ENCODE results near the gene CNTNAP5. TPM values are rescaled to one million over a fixed set of nuclear protein-coding genes. Genes with fewer than 3 reads are reported as not detected.

CNTNAP5 gene
- total and polyA plus RNA-seq, 7 experiments from 2014 or later: not detected

DNA sequence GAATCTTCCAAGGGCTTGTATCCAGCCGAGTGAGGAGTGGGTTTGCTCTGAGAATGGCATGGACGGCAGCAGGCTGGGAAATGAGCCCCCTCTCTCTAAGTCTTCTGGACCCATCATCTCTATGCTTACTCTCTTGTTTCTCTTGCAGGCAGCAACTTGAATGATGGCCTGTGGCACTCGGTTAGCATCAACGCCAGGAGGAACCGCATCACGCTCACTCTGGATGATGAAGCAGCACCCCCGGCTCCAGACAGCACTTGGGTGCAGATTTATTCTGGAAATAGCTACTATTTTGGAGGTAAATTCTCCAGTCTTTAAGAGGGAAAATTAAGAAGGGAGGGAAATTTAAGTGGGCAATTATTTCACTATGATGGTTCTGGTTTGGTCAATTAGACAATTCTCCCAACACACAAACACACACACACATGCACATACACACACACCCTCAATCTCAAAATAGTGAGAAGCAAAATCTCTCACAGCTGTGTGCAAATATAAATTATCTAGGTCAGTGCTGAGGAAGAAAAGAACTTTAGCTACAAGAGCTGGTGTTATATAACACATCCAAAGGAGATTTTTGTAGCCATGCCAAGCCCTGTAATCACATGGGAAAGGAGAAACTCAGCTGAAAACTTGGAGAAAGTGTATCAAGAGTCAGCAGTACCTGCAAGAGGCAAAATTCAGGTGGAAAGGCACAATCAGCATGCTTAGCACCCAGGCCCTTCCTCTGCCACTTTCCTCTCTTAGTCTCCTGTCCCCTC lies 499.2 kb downstream of the CNTNAP5 start:
- CTCF ChIA-PET: no interaction called here
- Mint-ChIP-seq H3K27ac (no peak overlapping the region), H3K36me3 (no peaks in the 10 kb centered on the region), H3K4me1 (no peaks in the 10 kb centered on the region), H3K9me3 (peaks cover 0 to 16% (median 2%) of the 10 kb centered on the region in 11 donors), H3K27me3 (no peaks in the 10 kb centered on the region), H3K4me3 (no peak overlapping the region)
- no peaks in the 10 kb centered on the region for H3K27me3 ChIP-seq (ENCODE audit: control insufficient read depth in 2 of 2, insufficient read depth in 2 of 2, low read length in 2 of 2)
- H3K4me3 ChIP-seq (ENCODE audit: low read length): no peak overlapping the region
- H3K4me1 ChIP-seq (ENCODE audit: control insufficient read depth in 2 of 2, insufficient read depth in 2 of 2, low read length in 2 of 2): no peaks in the 10 kb centered on the region
- ATAC-seq: no peak
- H3K36me3 ChIP-seq (ENCODE audit: control insufficient read depth in 2 of 3, insufficient read depth in 3 of 3, low read length in 3 of 3): no peaks in the 10 kb centered on the region
- POLR2A ChIA-PET: no interaction called here
- H3K9me3 ChIP-seq (ENCODE audit: control insufficient read depth in 2 of 3, low read length in 3 of 3): no peaks in the 10 kb centered on the region
- DNase-seq: no peak
- H3K27ac ChIP-seq (ENCODE audit: low read depth, low read length): no peak overlapping the region
- intact Hi-C loops (cut with micrococcal nuclease): no loop called here

DNA sequence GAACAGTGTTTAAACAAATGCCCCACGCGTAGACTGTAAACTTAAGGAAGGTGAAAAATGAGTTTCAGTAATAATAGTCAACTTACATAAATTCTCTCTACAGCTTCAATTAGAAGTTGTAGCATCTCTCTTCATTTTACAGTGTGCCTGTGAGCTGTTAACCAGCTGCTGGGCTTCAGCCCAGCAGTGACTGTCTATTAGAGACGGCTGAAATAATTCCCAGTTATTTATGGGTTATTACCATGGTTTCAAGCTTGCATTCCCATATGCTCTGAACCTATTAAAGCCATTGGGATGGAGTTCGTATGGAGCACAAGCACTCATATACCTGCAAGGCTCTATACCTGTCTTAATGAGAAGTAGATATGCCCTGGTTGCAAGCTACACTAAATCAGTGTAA lies 501.1 kb downstream of the CNTNAP5 start:
- Histone ChIP-seq H3K27me3 (ENCODE audit: control insufficient read depth in 2 of 2, insufficient read depth in 2 of 2, low read length in 2 of 2) (no peaks in the 10 kb centered on the region), H3K27ac (ENCODE audit: low read depth, low read length) (no peak overlapping the region), H3K36me3 (ENCODE audit: control insufficient read depth in 2 of 3, insufficient read depth in 3 of 3, low read length in 3 of 3) (no peaks in the 10 kb centered on the region), H3K4me1 (ENCODE audit: control insufficient read depth in 2 of 2, insufficient read depth in 2 of 2, low read length in 2 of 2) (no peaks in the 10 kb centered on the region), H3K4me3 (ENCODE audit: low read length) (no peak overlapping the region), H3K9me3 (ENCODE audit: control insufficient read depth in 2 of 3, low read length in 3 of 3) (no peaks in the 10 kb centered on the region)
- CTCF ChIA-PET: no interaction called here
- H3K4me1 Mint-ChIP-seq: no peaks in the 10 kb centered on the region
- no peak overlapping the region for H3K4me3 Mint-ChIP-seq
- ATAC-seq (no peak), DNase-seq (no peak)
- H3K27ac Mint-ChIP-seq: no peak overlapping the region
- POLR2A ChIA-PET: no interaction called here
- intact Hi-C loops (cut with micrococcal nuclease): no loop called here
- no peaks in the 10 kb centered on the region for H3K36me3 Mint-ChIP-seq
- H3K9me3 Mint-ChIP-seq: peaks cover 0 to 16% (median 2%) of the 10 kb centered on the region in 11 donors
- no peaks in the 10 kb centered on the region for H3K27me3 Mint-ChIP-seq

DNA sequence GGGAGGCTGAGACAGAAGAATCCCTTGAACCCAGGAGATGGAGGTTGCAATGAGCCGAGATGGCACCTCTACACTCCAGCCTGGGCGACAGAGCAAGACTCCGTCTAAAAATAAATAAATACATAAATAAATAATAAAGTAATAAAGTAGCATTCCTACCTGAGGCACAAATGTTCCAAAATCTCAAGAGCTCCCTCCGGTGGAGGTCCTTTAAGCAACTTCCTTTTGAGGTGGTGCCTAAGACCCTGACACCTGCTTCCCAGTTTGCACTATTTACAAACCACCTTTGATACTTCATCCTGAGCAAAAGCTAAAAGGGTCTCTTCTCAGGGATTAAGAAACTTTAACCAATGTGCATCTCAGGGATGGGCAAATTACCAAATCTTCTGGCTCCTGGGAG lies 505.1 kb downstream of the CNTNAP5 start:
- Mint-ChIP-seq H3K27ac (no peak overlapping the region), H3K4me1 (no peaks in the 10 kb centered on the region), H3K4me3 (no peak overlapping the region), H3K9me3 (peaks cover 0 to 13% (median 1%) of the 10 kb centered on the region in 11 donors), H3K36me3 (peaks cover 0 to 7% (median 0%) of the 10 kb centered on the region in 5 donors), H3K27me3 (no peaks in the 10 kb centered on the region)
- DNase-seq (no peak), ATAC-seq (no peak)
- Histone ChIP-seq H3K36me3 (ENCODE audit: control insufficient read depth in 2 of 3, insufficient read depth in 3 of 3, low read length in 3 of 3) (no peaks in the 10 kb centered on the region), H3K27me3 (ENCODE audit: control insufficient read depth in 2 of 2, insufficient read depth in 2 of 2, low read length in 2 of 2) (no peaks in the 10 kb centered on the region), H3K4me1 (ENCODE audit: control insufficient read depth in 2 of 2, insufficient read depth in 2 of 2, low read length in 2 of 2) (no peaks in the 10 kb centered on the region), H3K4me3 (ENCODE audit: low read length) (no peak overlapping the region), H3K27ac (ENCODE audit: low read depth, low read length) (no peak overlapping the region), H3K9me3 (ENCODE audit: control insufficient read depth in 2 of 3, low read length in 3 of 3) (no peaks in the 10 kb centered on the region)
- intact Hi-C loops (cut with micrococcal nuclease): no loop called here
- CTCF ChIA-PET: no interaction called here
- POLR2A ChIA-PET: no interaction called here

GRCh38 chr2:124533226-124533954 lies 508.3 kb downstream of the CNTNAP5 start:
- no peaks in the 10 kb centered on the region for H3K27me3 ChIP-seq (ENCODE audit: control insufficient read depth in 2 of 2, insufficient read depth in 2 of 2, low read length in 2 of 2)
- H3K27ac ChIP-seq (ENCODE audit: low read depth, low read length): no peak overlapping the region
- H3K4me1 Mint-ChIP-seq: peaks cover 0 to 1% (median 0%) of the 10 kb centered on the region in 7 donors
- CTCF ChIA-PET: no interaction called here
- DNase-seq: no peak
- H3K4me3 Mint-ChIP-seq: no peak overlapping the region
- H3K27me3 Mint-ChIP-seq: no peaks in the 10 kb centered on the region
- no peak for ATAC-seq
- H3K36me3 ChIP-seq (ENCODE audit: control insufficient read depth in 2 of 3, insufficient read depth in 3 of 3, low read length in 3 of 3): no peaks in the 10 kb centered on the region
- H3K4me1 ChIP-seq (ENCODE audit: control insufficient read depth in 2 of 2, insufficient read depth in 2 of 2, low read length in 2 of 2): no peaks in the 10 kb centered on the region
- H3K9me3 ChIP-seq (ENCODE audit: control insufficient read depth in 2 of 3, low read length in 3 of 3): no peaks in the 10 kb centered on the region
- no peak overlapping the region for H3K27ac Mint-ChIP-seq
- H3K36me3 Mint-ChIP-seq: peaks cover 0 to 7% (median 0%) of the 10 kb centered on the region in 5 donors
- H3K9me3 Mint-ChIP-seq: peaks cover 0 to 17% (median 6%) of the 10 kb centered on the region in 11 donors
- no peak overlapping the region for H3K4me3 ChIP-seq (ENCODE audit: low read length)
- intact Hi-C loops (cut with micrococcal nuclease): no loop called here
- POLR2A ChIA-PET: no interaction called here

GRCh38 chr2:124534028-124534427 lies 508.9 kb downstream of the CNTNAP5 start:
- Mint-ChIP-seq H3K9me3 (peaks cover 0 to 14% (median 6%) of the 10 kb centered on the region in 11 donors), H3K4me1 (peaks cover 0 to 2% (median 0%) of the 10 kb centered on the region in 7 donors), H3K27me3 (no peaks in the 10 kb centered on the region), H3K36me3 (peaks cover 0 to 7% (median 0%) of the 10 kb centered on the region in 5 donors), H3K4me3 (no peak overlapping the region), H3K27ac (no peak overlapping the region)
- no peaks in the 10 kb centered on the region for H3K27me3 ChIP-seq (ENCODE audit: control insufficient read depth in 2 of 2, insufficient read depth in 2 of 2, low read length in 2 of 2)
- ATAC-seq (no peak), DNase-seq (no peak)
- intact Hi-C loops (cut with micrococcal nuclease): no loop called here
- no peaks in the 10 kb centered on the region for H3K4me1 ChIP-seq (ENCODE audit: control insufficient read depth in 2 of 2, insufficient read depth in 2 of 2, low read length in 2 of 2)
- H3K9me3 ChIP-seq (ENCODE audit: control insufficient read depth in 2 of 3, low read length in 3 of 3): no peaks in the 10 kb centered on the region
- H3K4me3 ChIP-seq (ENCODE audit: low read length): no peak overlapping the region
- no peak overlapping the region for H3K27ac ChIP-seq (ENCODE audit: low read depth, low read length)
- H3K36me3 ChIP-seq (ENCODE audit: control insufficient read depth in 2 of 3, insufficient read depth in 3 of 3, low read length in 3 of 3): no peaks in the 10 kb centered on the region
- POLR2A ChIA-PET: no interaction called here
- CTCF ChIA-PET: no interaction called here

DNA sequence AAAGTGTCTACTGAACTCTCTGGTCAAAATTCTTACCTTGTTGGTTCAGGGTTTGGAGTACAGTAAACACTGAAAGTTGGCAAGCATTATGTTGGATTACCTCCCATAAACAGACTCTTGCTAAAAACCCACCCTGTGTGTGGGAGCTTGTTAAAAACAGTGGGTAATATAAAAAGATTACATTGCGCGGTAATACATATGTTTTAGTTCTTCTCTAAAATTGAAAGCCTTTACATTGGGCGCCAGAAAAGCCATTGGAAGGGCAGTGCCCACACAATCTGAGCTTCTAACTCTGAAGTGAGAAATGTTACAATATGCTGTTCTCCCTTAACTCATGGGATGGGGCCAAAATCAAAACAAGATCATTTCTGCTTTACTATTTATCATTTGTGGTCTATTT lies 510.7 kb downstream of the CNTNAP5 start:
- no peaks in the 10 kb centered on the region for H3K36me3 ChIP-seq (ENCODE audit: control insufficient read depth in 2 of 3, insufficient read depth in 3 of 3, low read length in 3 of 3)
- no peaks in the 10 kb centered on the region for H3K4me1 ChIP-seq (ENCODE audit: control insufficient read depth in 2 of 2, insufficient read depth in 2 of 2, low read length in 2 of 2)
- no peak overlapping the region for H3K27ac ChIP-seq (ENCODE audit: low read depth, low read length)
- peaks cover 0 to 19% (median 6%) of the 10 kb centered on the region in 11 donors for H3K9me3 Mint-ChIP-seq
- peaks cover 0 to 2% (median 0%) of the 10 kb centered on the region in 7 donors for H3K4me1 Mint-ChIP-seq
- H3K27me3 ChIP-seq (ENCODE audit: control insufficient read depth in 2 of 2, insufficient read depth in 2 of 2, low read length in 2 of 2): no peaks in the 10 kb centered on the region
- no peaks in the 10 kb centered on the region for H3K27me3 Mint-ChIP-seq
- H3K9me3 ChIP-seq (ENCODE audit: control insufficient read depth in 2 of 3, low read length in 3 of 3): no peaks in the 10 kb centered on the region
- CTCF ChIA-PET: no interaction called here
- ATAC-seq (no peak), DNase-seq (no peak)
- POLR2A ChIA-PET: no interaction called here
- intact Hi-C loops (cut with micrococcal nuclease): no loop called here
- no peak overlapping the region for H3K4me3 ChIP-seq (ENCODE audit: low read length)
- H3K27ac Mint-ChIP-seq: no peak overlapping the region
- peaks cover 0 to 7% (median 0%) of the 10 kb centered on the region in 5 donors for H3K36me3 Mint-ChIP-seq
- no peak overlapping the region for H3K4me3 Mint-ChIP-seq

- Histone ChIP-seq H3K9me3 (ENCODE audit: control insufficient read depth in 2 of 3, low read length in 3 of 3) (no peaks in the 10 kb centered on the region), H3K36me3 (ENCODE audit: control insufficient read depth in 2 of 3, insufficient read depth in 3 of 3, low read length in 3 of 3) (no peaks in the 10 kb centered on the region), H3K27ac (ENCODE audit: low read depth, low read length) (no peak overlapping the region), H3K27me3 (ENCODE audit: control insufficient read depth in 2 of 2, insufficient read depth in 2 of 2, low read length in 2 of 2) (no peaks in the 10 kb centered on the region), H3K4me3 (ENCODE audit: low read length) (no peak overlapping the region), H3K4me1 (ENCODE audit: control insufficient read depth in 2 of 2, insufficient read depth in 2 of 2, low read length in 2 of 2) (no peaks in the 10 kb centered on the region)
- ATAC-seq (no peak), DNase-seq (no peak)
- Mint-ChIP-seq H3K4me1 (peaks cover 0 to 2% (median 0%) of the 10 kb centered on the region in 7 donors), H3K27ac (no peak overlapping the region), H3K4me3 (no peak overlapping the region), H3K36me3 (peaks cover 0 to 7% (median 0%) of the 10 kb centered on the region in 5 donors), H3K9me3 (peaks cover 0 to 19% (median 6%) of the 10 kb centered on the region in 11 donors), H3K27me3 (no peaks in the 10 kb centered on the region)
- ChIA-PET CTCF (no interaction called here), POLR2A (no interaction called here)
- intact Hi-C loops (cut with micrococcal nuclease): no loop called here
These were observed 511.5 kb downstream of the CNTNAP5 start for GRCh38 chr2:124536591-124536990.
